ENCODE data around the gene ZNF296.
A peak's percentile ranks its signal among the peaks of the same experiment; 100 is the strongest.

Gene ZNF296

GRCh38 chr19:45104658-45105349, 28.5 kb upstream of the ZNF296 start:
- H4K20me1 ChIP-seq (ENCODE audit: insufficient read depth, low read length), result peaks cover 4% of the 10 kb centered on the region
- peak overlapping the region; percentile 75 for H3K27ac ChIP-seq (ENCODE audit: low read length)
- peak overlapping the region; percentile 49; the same call in 1 of the 2 replicates for H3K4me2 ChIP-seq (ENCODE audit: low read depth, low read length)

GRCh38 chr19:45103508-45104319, 27.4 kb upstream of the ZNF296 start:
- H3K9ac ChIP-seq (ENCODE audit: low read length), result no peak overlapping the region
- H3K4me1 ChIP-seq (ENCODE audit: low read length), result peaks cover 30% of the 10 kb centered on the region
- H2AFZ ChIP-seq (ENCODE audit: low read length), result no peak overlapping the region
- no peaks in the 10 kb centered on the region for H3K36me3 ChIP-seq (replicated peaks; ENCODE audit: insufficient read depth, low read length)
- H3K79me2 ChIP-seq (ENCODE audit: low read length), result peaks cover 100% of the 10 kb centered on the region
- TF ChIP-seq CTCF (IDR thresholded peaks at IDR 0.05; ENCODE audit: low read length) (no peak), EZH2phosphoT487 (IDR thresholded peaks at IDR 0.05; ENCODE audit: low read length) (no peak), EZH2 (optimal IDR thresholded peaks at IDR 0.05; ENCODE audit: low read depth, low read length) (no peak)
- no peaks in the 10 kb centered on the region for H3K9me2 ChIP-seq (replicated peaks; ENCODE audit: insufficient read depth, low read length)
- no peaks in the 10 kb centered on the region for H3K9me3 ChIP-seq (replicated peaks; ENCODE audit: insufficient read depth, low read length)
- H3K4me3 ChIP-seq (ENCODE audit: low read length), result no peak overlapping the region; the same call in 1 of the 2 replicates
- H3K4me2 ChIP-seq (ENCODE audit: low read depth, low read length), result peak overlapping the region; percentile 49; the same call in 1 of the 2 replicates
- peak overlapping the region; percentile 75; the same call in 1 of the 2 replicates for H3K27ac ChIP-seq (ENCODE audit: low read length)
- no peak for DNase-seq
- peaks cover 12% of the 10 kb centered on the region for H4K20me1 ChIP-seq (ENCODE audit: insufficient read depth, low read length)
- H3F3A ChIP-seq (ENCODE audit: insufficient read depth, low read length), result peaks cover 7% of the 10 kb centered on the region; the same call in 1 of the 2 replicates
- H3K27me3 ChIP-seq (replicated peaks; ENCODE audit: insufficient read depth, low read length), result no peaks in the 10 kb centered on the region

More at GRCh38 chr19:45104658-45105349, 28.5 kb upstream of the ZNF296 start:
- DNase-seq, result peak; percentile 31
- Histone ChIP-seq H3K36me3 (replicated peaks; ENCODE audit: insufficient read depth, low read length) (no peaks in the 10 kb centered on the region), H3K9ac (ENCODE audit: low read length) (peak overlapping the region; percentile 16; the same call in 1 of the 2 replicates), H2AFZ (ENCODE audit: low read length) (no peak overlapping the region), H3K9me3 (replicated peaks; ENCODE audit: insufficient read depth, low read length) (no peaks in the 10 kb centered on the region), H3K79me2 (ENCODE audit: low read length) (peaks cover 100% of the 10 kb centered on the region), H3K9me2 (replicated peaks; ENCODE audit: insufficient read depth, low read length) (no peaks in the 10 kb centered on the region), H3K4me1 (ENCODE audit: low read length) (peaks cover 30% of the 10 kb centered on the region), H3F3A (ENCODE audit: insufficient read depth, low read length) (peaks cover 7% of the 10 kb centered on the region; the same call in 1 of the 2 replicates), H3K27me3 (replicated peaks; ENCODE audit: insufficient read depth, low read length) (no peaks in the 10 kb centered on the region), H3K4me3 (ENCODE audit: low read length) (peak overlapping the region; percentile 17; the same call in 1 of the 2 replicates)
- TF ChIP-seq EZH2 (optimal IDR thresholded peaks at IDR 0.05; ENCODE audit: low read depth, low read length), result no peak
- TF ChIP-seq CTCF (IDR thresholded peaks at IDR 0.05; ENCODE audit: low read length), result no peak
- no peak for TF ChIP-seq EZH2phosphoT487 (IDR thresholded peaks at IDR 0.05; ENCODE audit: low read length)

GRCh38 chr19:45103156-45103507, 26.9 kb upstream of the ZNF296 start:
- H3K9ac ChIP-seq (ENCODE audit: low read length), result no peak overlapping the region
- peaks cover 30% of the 10 kb centered on the region for H3K4me1 ChIP-seq (ENCODE audit: low read length)
- H3K9me2 ChIP-seq (replicated peaks; ENCODE audit: insufficient read depth, low read length), result no peaks in the 10 kb centered on the region
- no peaks in the 10 kb centered on the region for H3K36me3 ChIP-seq (replicated peaks; ENCODE audit: insufficient read depth, low read length)
- H4K20me1 ChIP-seq (ENCODE audit: insufficient read depth, low read length), result peaks cover 12% of the 10 kb centered on the region
- no peak overlapping the region for H2AFZ ChIP-seq (ENCODE audit: low read length)
- DNase-seq, result no peak
- no peaks in the 10 kb centered on the region for H3K27me3 ChIP-seq (replicated peaks; ENCODE audit: insufficient read depth, low read length)
- TF ChIP-seq CTCF (IDR thresholded peaks at IDR 0.05; ENCODE audit: low read length) (no peak), EZH2phosphoT487 (IDR thresholded peaks at IDR 0.05; ENCODE audit: low read length) (no peak), EZH2 (optimal IDR thresholded peaks at IDR 0.05; ENCODE audit: low read depth, low read length) (no peak)
- H3K4me3 ChIP-seq (ENCODE audit: low read length), result no peak overlapping the region
- H3K9me3 ChIP-seq (replicated peaks; ENCODE audit: insufficient read depth, low read length), result no peaks in the 10 kb centered on the region
- H3K79me2 ChIP-seq (ENCODE audit: low read length), result peaks cover 100% of the 10 kb centered on the region
- H3F3A ChIP-seq (ENCODE audit: insufficient read depth, low read length), result peaks cover 7% of the 10 kb centered on the region; the same call in 1 of the 2 replicates
- H3K27ac ChIP-seq (ENCODE audit: low read length), result no peak overlapping the region; the same call in 1 of the 2 replicates
- peak overlapping the region; percentile 43; the same call in 1 of the 2 replicates for H3K4me2 ChIP-seq (ENCODE audit: low read depth, low read length)

All from MM.1S (cell line).